Hypothalamus (tissue), 51 donors: ENCODE data around the gene PPM1D.
"Not testable (repeated sequence)": the region's sequence is repeated elsewhere in the genome, so short reads cannot be mapped to it uniquely, and the experiment has no call there.

Source experiments
- DNase-seq, 51 donors: peaks; one replicate each; lab custom pipeline; 2025; lab: John Stamatoyannopoulos, UW

Gene PPM1D

GRCh38 chr17:60599620-60600489 lies at the start of gene PPM1D:
PPM1D (plus strand) TSS chr17:60600193; CDS start chr17:60600415, 222 bp downstream.
- peak; percentile 89 to 100 (median 97) for DNase-seq

GRCh38 chr17:60552255-60552654 lies 47.7 kb upstream of the PPM1D start:
- DNase-seq, result not testable (repeated sequence)

- no peak for DNase-seq
Observed at GRCh38 chr17:60554377-60554788, 45.6 kb upstream of the PPM1D start.

- DNase-seq, result no peak
Observed at GRCh38 chr17:60555786-60556185, 44.2 kb upstream of the PPM1D start.

GRCh38 chr17:60557805-60558204 lies 42.2 kb upstream of the PPM1D start:
- DNase-seq, result no peak

GRCh38 chr17:60559659-60559994 lies 40.4 kb upstream of the PPM1D start:
- no peak for DNase-seq

- DNase-seq, result no peak
Observed at GRCh38 chr17:60559995-60560859, 39.8 kb upstream of the PPM1D start.

- DNase-seq, result no peak
Observed at GRCh38 chr17:60560860-60561257, 39.1 kb upstream of the PPM1D start.

- no peak for DNase-seq
Observed at GRCh38 chr17:60562421-60562820, 37.6 kb upstream of the PPM1D start.

GRCh38 chr17:60563743-60564142 lies 36.2 kb upstream of the PPM1D start:
- DNase-seq, result no peak

GRCh38 chr17:60565233-60565632 lies 34.8 kb upstream of the PPM1D start:
- DNase-seq, result no peak

- DNase-seq, result no peak
Observed at GRCh38 chr17:60573236-60574051, 26.5 kb upstream of the PPM1D start.

- DNase-seq, result peak in 28 of 51 donors; percentile 0 to 58 (median 22)
Observed at GRCh38 chr17:60577147-60577915, 22.7 kb upstream of the PPM1D start.

GRCh38 chr17:60579090-60579489 lies 20.9 kb upstream of the PPM1D start:
- no peak for DNase-seq

GRCh38 chr17:60579551-60579950 lies 20.4 kb upstream of the PPM1D start:
- no peak for DNase-seq

- DNase-seq, result no peak
Observed at GRCh38 chr17:60583008-60583407, 17.0 kb upstream of the PPM1D start.

GRCh38 chr17:60585887-60586286 lies 14.1 kb upstream of the PPM1D start:
- DNase-seq, result no peak

GRCh38 chr17:60586288-60586974 lies 13.6 kb upstream of the PPM1D start:
- no peak for DNase-seq

- no peak for DNase-seq
Observed at GRCh38 chr17:60590070-60590469, 9.9 kb upstream of the PPM1D start.
